DND-41 (cell line): Measurements from ENCODE around the gene NUAK2.

Experiments used
- ATAC-seq: fragments of 200-7000 bp; cut with Tn5 transposase; 3 replicates; pipeline ENCODE4 v1.9.1; 2021; ENCODE audit warnings: low read depth; ENCODE audit not compliant: insufficient read depth
- DNase-seq: peaks from one replicate; pipeline ENCODE4 v3.0.0-alpha.2; 2020
- H2AFZ ChIP-seq: 2 replicates; pipeline ENCODE4 v1.6.0; 2012; ENCODE audit warnings: low read depth, low read length
- H3K27ac ChIP-seq: 2 replicates; pipeline ENCODE4 v1.5.1; 2012; ENCODE audit warnings: low read length, inconsistent platforms
- H3K27me3 ChIP-seq: fragments of 200-600 bp; sonication (generic); 2 replicates; pipeline ENCODE4 v1.6.0; 2012; ENCODE audit warnings: low read length, mild to moderate bottlenecking, inconsistent platforms; ENCODE audit not compliant: insufficient read depth, poor library complexity
- H3K36me3 ChIP-seq: 2 replicates; pipeline ENCODE4 v1.5.1; 2012; ENCODE audit warnings: low read length, inconsistent platforms; ENCODE audit not compliant: insufficient read depth
- H3K4me1 ChIP-seq: 2 replicates; pipeline ENCODE4 v1.5.1; 2012; ENCODE audit warnings: mild to moderate bottlenecking, low read length; ENCODE audit not compliant: insufficient read depth
- H3K4me2 ChIP-seq: 2 replicates; pipeline ENCODE4 v1.6.0; 2012; ENCODE audit warnings: mild to moderate bottlenecking, moderate library complexity, low read length, inconsistent platforms; ENCODE audit not compliant: insufficient read depth
- H3K4me3 ChIP-seq, 2 experiments: fragments of 200-600 bp in 1 of 2; shearing (Covaris generic) in 1 of 2; 2 replicates each; pipeline ENCODE4 v1.5.1; 2012 to 2016; ENCODE audit warnings: inconsistent platforms in 2 of 2, low read length in 2 of 2, mild to moderate bottlenecking in 2 of 2, low read depth in 1 of 2, moderate library complexity in 1 of 2
- H3K79me2 ChIP-seq: 2 replicates; pipeline ENCODE4 v1.6.0; 2012; ENCODE audit warnings: low read length, inconsistent platforms; ENCODE audit not compliant: insufficient read depth
- H3K9ac ChIP-seq: 2 replicates; pipeline ENCODE4 v1.6.0; 2012; ENCODE audit warnings: low read depth, mild to moderate bottlenecking, inconsistent platforms, low read length, moderate library complexity
- H3K9me3 ChIP-seq: 2 replicates; pipeline ENCODE4 v1.5.1; 2012; ENCODE audit warnings: low read length, moderate library complexity, mild to moderate bottlenecking, inconsistent platforms; ENCODE audit not compliant: insufficient read depth, severe bottlenecking
- H4K20me1 ChIP-seq: 2 replicates; pipeline ENCODE4 v1.6.0; 2012; ENCODE audit warnings: low read length; ENCODE audit not compliant: insufficient read depth
- EZH2 ChIP-seq: IDR thresholded peaks from 3 replicates; pipeline ENCODE4 v1.6.1; 2012; ENCODE audit warnings: borderline replicate concordance, low read depth, mild to moderate bottlenecking, moderate library complexity, low read length, inconsistent platforms; ENCODE audit not compliant: severe bottlenecking
- TF ChIP-seq, protein P1 (sequence below): IDR thresholded peaks from 2 replicates; pipeline ENCODE4 v1.5.1; 2012; ENCODE audit warnings: borderline replicate concordance, low read length, moderate library complexity, mild to moderate bottlenecking; ENCODE audit not compliant: poor library complexity, severe bottlenecking; ENCODE audit errors: extremely low read depth

The NUAK2 gene

GRCh38 chr1:205303247-205303888, 18.2 kb downstream of the NUAK2 start:
- Histone ChIP-seq H3K4me3 (no peak overlapping the region), H3K4me2 (no peak overlapping the region), H3K9ac (no peak overlapping the region), H2AFZ (no peak overlapping the region), H3K79me2 (no peaks in the 10 kb centered on the region), H3K27ac (no peak overlapping the region), H3K4me1 (no peaks in the 10 kb centered on the region), H3K27me3 (peaks cover 19% of the 10 kb centered on the region), H3K36me3 (no peaks in the 10 kb centered on the region), H4K20me1 (peaks cover 11% of the 10 kb centered on the region), H3K9me3 (no peaks in the 10 kb centered on the region)
- DNase-seq (no peak), ATAC-seq (no peak)
- no peak for TF ChIP-seq EZH2
- TF ChIP-seq, protein P1, sequence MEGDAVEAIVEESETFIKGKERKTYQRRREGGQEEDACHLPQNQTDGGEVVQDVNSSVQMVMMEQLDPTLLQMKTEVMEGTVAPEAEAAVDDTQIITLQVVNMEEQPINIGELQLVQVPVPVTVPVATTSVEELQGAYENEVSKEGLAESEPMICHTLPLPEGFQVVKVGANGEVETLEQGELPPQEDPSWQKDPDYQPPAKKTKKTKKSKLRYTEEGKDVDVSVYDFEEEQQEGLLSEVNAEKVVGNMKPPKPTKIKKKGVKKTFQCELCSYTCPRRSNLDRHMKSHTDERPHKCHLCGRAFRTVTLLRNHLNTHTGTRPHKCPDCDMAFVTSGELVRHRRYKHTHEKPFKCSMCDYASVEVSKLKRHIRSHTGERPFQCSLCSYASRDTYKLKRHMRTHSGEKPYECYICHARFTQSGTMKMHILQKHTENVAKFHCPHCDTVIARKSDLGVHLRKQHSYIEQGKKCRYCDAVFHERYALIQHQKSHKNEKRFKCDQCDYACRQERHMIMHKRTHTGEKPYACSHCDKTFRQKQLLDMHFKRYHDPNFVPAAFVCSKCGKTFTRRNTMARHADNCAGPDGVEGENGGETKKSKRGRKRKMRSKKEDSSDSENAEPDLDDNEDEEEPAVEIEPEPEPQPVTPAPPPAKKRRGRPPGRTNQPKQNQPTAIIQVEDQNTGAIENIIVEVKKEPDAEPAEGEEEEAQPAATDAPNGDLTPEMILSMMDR: no peak

GRCh38 chr1:205301842-205302588, 19.5 kb downstream of the NUAK2 start:
- Histone ChIP-seq H3K9ac (no peak overlapping the region), H4K20me1 (peaks cover 13% of the 10 kb centered on the region), H3K79me2 (no peaks in the 10 kb centered on the region), H3K36me3 (no peaks in the 10 kb centered on the region), H3K27ac (no peak overlapping the region), H3K27me3 (peaks cover 17% of the 10 kb centered on the region), H3K4me2 (no peak overlapping the region), H3K9me3 (no peaks in the 10 kb centered on the region), H3K4me1 (no peaks in the 10 kb centered on the region), H3K4me3 (no peak overlapping the region), H2AFZ (no peak overlapping the region)
- ATAC-seq (no peak), DNase-seq (no peak)
- no peak for TF ChIP-seq EZH2
- TF ChIP-seq, protein P1: no peak

- H2AFZ ChIP-seq: no peak overlapping the region
- no peaks in the 10 kb centered on the region for H3K9me3 ChIP-seq
- no peak overlapping the region for H3K9ac ChIP-seq
- peaks cover 14% of the 10 kb centered on the region for H3K27me3 ChIP-seq
- ATAC-seq: no peak
- H3K4me1 ChIP-seq: no peaks in the 10 kb centered on the region
- H3K36me3 ChIP-seq: no peaks in the 10 kb centered on the region
- H3K4me3 ChIP-seq: no peak overlapping the region
- H3K79me2 ChIP-seq: no peaks in the 10 kb centered on the region
- no peak for TF ChIP-seq EZH2
- TF ChIP-seq, protein P1: no peak
- H3K4me2 ChIP-seq: no peak overlapping the region
- no peak overlapping the region for H3K27ac ChIP-seq
- peaks cover 10% of the 10 kb centered on the region for H4K20me1 ChIP-seq
- no peak for DNase-seq
These were observed 20.2 kb downstream of the NUAK2 start for GRCh38 chr1:205301205-205301821.
